AG10803 (cell line): ENCODE measurements around the gene TGFBR3.

ENCODE experiments used
- DNase-seq: peaks from one replicate; pipeline ENCODE4 v3.0.0; 2010; ENCODE audit warnings: low read depth
- H3K4me3 ChIP-seq: 2 replicates; pipeline ENCODE4 v1.5.1; 2011; ENCODE audit warnings: mild to moderate bottlenecking, low read length, control low read depth
- CTCF ChIP-seq: conservative IDR thresholded peaks from 2 replicates; pipeline ENCODE4 v1.5.1; 2011; ENCODE audit warnings: mild to moderate bottlenecking, low read length, control low read depth, inconsistent platforms

The TGFBR3 gene

DNA sequence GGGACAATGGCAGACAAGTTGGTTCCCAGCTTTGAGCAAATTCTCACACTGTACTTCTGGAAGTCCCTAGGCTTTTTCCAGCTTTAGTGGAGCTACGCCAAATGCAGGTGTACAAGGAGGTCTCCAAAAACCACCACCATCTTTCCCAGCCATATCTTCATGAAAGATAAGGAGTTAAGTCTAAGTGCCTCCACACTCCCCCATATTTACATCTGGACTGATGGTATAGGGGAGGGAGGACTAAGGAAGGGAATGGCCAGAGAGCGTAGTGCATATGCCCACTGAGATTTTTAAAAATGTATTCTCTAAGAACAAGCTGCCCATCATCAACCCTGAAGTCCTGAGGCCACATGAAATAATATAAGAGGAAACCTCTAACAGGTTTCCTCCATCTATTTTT lies 161.3 kb downstream of the TGFBR3 start:
- no peak overlapping the region for H3K4me3 ChIP-seq
- DNase-seq, result no peak
- TF ChIP-seq CTCF, result no peak

DNA sequence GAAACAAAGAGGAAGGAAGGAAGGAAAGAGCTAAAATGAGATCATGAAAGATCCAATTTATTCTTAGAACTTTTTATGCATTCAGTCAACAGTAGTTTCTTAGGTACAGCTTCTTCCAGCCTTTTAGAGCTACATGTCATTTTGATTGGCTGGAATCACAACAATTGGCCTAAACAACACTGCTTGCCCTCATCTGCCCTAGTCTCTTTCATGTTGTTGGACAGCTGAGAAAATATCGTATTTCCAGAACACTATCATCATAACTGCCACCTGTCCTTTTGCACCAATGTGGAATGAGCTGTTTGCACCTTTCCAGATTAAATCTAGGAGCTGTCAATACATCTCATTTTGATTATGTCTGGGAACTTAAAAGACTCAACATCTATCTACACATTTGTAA lies 161.7 kb downstream of the TGFBR3 start:
- DNase-seq, result no peak
- H3K4me3 ChIP-seq, result no peak overlapping the region
- TF ChIP-seq CTCF, result no peak

GRCh38 chr1:91720044-91720443 lies 165.9 kb downstream of the TGFBR3 start:
- no peak for DNase-seq
- H3K4me3 ChIP-seq, result no peak overlapping the region
- TF ChIP-seq CTCF, result no peak

DNA sequence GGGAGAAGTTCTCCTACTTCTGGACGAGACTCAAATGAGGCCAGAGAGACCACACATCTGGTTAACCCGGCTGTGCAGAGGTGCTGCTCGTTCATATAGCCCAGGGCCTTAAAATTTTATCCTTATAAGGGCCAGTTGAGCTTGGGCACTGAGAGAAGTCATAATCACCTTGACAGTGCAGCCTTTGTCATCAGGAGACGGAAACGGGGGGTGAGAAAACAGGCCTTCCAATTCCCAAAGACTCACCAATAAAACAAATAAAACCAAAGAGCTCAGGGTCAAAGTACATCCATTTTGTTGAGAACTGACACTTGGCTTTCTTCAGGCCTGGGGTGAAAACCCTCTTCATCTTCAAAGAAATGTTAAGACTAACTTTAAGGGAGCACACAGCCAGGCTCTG lies 167.1 kb downstream of the TGFBR3 start:
- H3K4me3 ChIP-seq, result no peak overlapping the region
- DNase-seq, result no peak
- TF ChIP-seq CTCF, result no peak

DNA sequence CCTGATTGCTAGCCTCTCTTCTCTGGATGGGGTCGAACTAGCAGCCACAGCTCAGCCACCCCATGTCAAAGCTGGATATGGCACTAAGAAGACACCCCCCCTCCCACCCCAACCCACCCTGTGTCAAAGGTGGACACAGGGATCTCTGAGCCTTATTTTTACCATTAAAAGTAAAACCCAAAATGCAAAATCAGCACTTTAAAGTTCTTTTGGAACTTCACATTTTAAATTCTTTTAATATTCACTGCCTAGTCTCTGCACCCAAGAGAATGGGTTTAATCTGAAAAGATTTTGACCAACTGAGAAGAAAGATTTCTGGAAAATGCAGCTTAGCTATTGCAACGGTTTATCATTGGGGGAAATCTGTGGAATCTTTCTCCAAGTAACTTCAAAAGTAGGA lies 167.6 kb downstream of the TGFBR3 start:
- no peak overlapping the region for H3K4me3 ChIP-seq
- TF ChIP-seq CTCF, result no peak
- no peak for DNase-seq

- no peak overlapping the region for H3K4me3 ChIP-seq
- no peak for DNase-seq
- TF ChIP-seq CTCF, result no peak
These were observed 168.1 kb downstream of the TGFBR3 start for GRCh38 chr1:91717839-91718238.

DNA sequence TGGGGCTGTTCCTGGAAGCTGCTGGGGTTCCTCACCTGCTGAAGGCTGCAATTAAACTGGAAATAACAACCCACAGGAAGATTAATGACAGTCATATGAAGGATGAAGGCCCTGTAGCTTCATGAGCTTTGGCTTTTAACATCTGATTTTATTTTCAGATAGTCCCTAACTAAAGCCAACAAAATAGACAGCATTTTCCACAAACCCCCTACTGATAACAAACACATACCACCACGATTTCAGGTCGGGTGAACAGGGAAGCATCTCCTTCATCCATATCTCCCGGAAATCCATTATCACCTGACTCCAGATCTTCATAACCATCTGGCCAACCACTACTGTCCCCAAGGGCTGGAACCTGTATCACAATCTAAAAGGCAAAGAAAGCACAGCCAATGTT lies 169.6 kb downstream of the TGFBR3 start:
- no peak overlapping the region for H3K4me3 ChIP-seq
- no peak for DNase-seq
- no peak for TF ChIP-seq CTCF
